Ovary (tissue), 9 donors: ENCODE data around the gene CFAP20. TPM values are rescaled to one million over a fixed set of nuclear protein-coding genes. Genes with fewer than 3 reads are reported as not detected.

Experiments
- DNase-seq, 5 donors: peaks; one replicate each; pipeline ENCODE4 v3.0.0-alpha.2; 2019 to 2020
- H3K27ac ChIP-seq, 2 donors: fragments of 200-600 bp; one replicate each; pipeline versions ENCODE4 v1.5.1 to v1.8.0; 2019 to 2022
- H3K27me3 ChIP-seq: fragments of 200-600 bp; one replicate; pipeline ENCODE4 v1.8.0; 2022
- H3K36me3 ChIP-seq: fragments of 200-600 bp; sonication (generic); one replicate; pipeline ENCODE4 v1.5.1; 2019
- H3K4me1 ChIP-seq: one replicate; pipeline ENCODE4 v1.8.1; 2013; ENCODE audit warnings: mild to moderate bottlenecking, moderate library complexity; ENCODE audit not compliant: insufficient read depth
- H3K4me3 ChIP-seq: fragments of 200-600 bp; sonication (generic); one replicate; pipeline ENCODE4 v1.5.1; 2017
- H3K9me3 ChIP-seq, 2 donors: fragments of 200-600 bp in 1 of 2; sonication (generic) in 1 of 2; one replicate each; pipeline versions ENCODE4 v1.5.1 to v1.8.1; 2013 to 2019; ENCODE audit warnings: mild to moderate bottlenecking in 1 of 2, moderate library complexity in 1 of 2
- CTCF ChIP-seq, 3 donors: fragments of 450-650 bp in 2 of 3; fragments of 200-600 bp in 1 of 3; IDR thresholded peaks; one replicate each; pipeline versions ENCODE4 v1.5.1 to v1.8.0; 2016 to 2022; ENCODE audit warnings: antibody characterized with exemption in 3 of 3, mild to moderate bottlenecking in 1 of 3
- EP300 ChIP-seq: sonication (generic); formaldehyde crosslinking; IDR thresholded peaks from one replicate; pipeline ENCODE4 v1.6.1; 2017; ENCODE audit warnings: antibody characterized with exemption
- POLR2A ChIP-seq: fragments of 450-650 bp; IDR thresholded peaks from one replicate; pipeline ENCODE4 v1.6.1; 2017; ENCODE audit warnings: antibody characterized with exemption, mild to moderate bottlenecking, moderate library complexity
- WGBS, 3 donors: extraction: QIAGEN DNeasy Blood & Tissue Kit in 1 of 3; methylation state at CpG; one replicate each; pipeline versions ENCODE4 v1.1.5 to v1.1.7; 2013 to 2017; 5-methylcytosine and 5-hydroxymethylcytosine counted together
- intact Hi-C, 4 donors: fragments of 100-400 bp; cut with DNase I; formaldehyde crosslinking; loops; one replicate each; pipeline versions ENCODE4 v1.11.0 to v1.15.1; 2022 to 2023
- polyA plus RNA-seq, 2 donors: library from polyadenylated mRNA; stranded (reverse); fragments of 200-250 nt in 1 of 2; fragments of 350-450 nt in 1 of 2; fragmentation: Illumina TruSeq in 1 of 2; extraction: RNeasy Lipid Tissue Mini Kit (QIAGEN cat#74804) in 1 of 2; gene quantifications; one replicate each; pipeline ENCODE4 v1.2.3, GENCODE V29; 2013 to 2014
- total RNA-seq, 7 donors: library from RNA; depleted of rRNA in 2 of 7; stranded (reverse); fragments of >200 nt in 2 of 7; fragmentation: NEBNext Ultra II Directional in 3 of 7; extraction: Animal tissue kit (Norgen Biotek cat#: 25700) in 3 of 7; gene quantifications; one replicate each; pipeline versions ENCODE4 v1.1.0 to v1.2.4, GENCODE V29; 2016 to 2023
- donor health status: DM: no; HTN: no; CAD: no; lungs with moderate emphysema.
- donor health status: DM: no; HTN: no; CAD: no.
- donor health status: Bipolar disorder and iron deficiency.
- donor health status: DM: yes; HTN: yes; CAD: no.
- donor health status: DM: no; HTN: no; CAD: no.
- donor health status: DM: yes; HTN: yes; CAD: no.

CFAP20 gene
- total and polyA plus RNA-seq, 9 donors = 20.5 to 44.7 (median 31.7) TPM

DNA sequence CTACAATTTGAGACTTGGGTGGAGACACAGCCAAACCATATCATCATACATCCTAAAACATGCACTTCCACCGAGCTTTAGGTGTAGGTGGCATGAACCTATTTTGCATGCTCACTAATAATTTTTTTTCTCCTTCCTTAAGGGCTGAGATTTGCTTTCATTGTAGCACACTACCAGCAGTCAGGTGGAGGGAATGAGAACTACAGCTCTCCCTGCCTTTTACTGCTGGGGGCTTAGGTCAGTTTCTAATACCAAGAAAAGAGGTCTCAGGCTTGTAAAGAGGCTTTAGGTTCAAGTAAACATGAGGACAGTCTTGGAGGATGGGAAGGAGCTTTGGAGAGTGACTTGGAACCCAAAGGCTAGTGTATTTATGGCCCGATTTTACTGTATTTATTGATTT is 22.0 kb downstream of the CFAP20 start:
- no peak for TF ChIP-seq EP300
- no peak for TF ChIP-seq POLR2A
- no peak for TF ChIP-seq CTCF (IDR thresholded peaks at IDR 0.05)
- H3K36me3 ChIP-seq = no peaks in the 10 kb centered on the region
- no peaks in the 10 kb centered on the region for H3K27me3 ChIP-seq
- H3K4me1 ChIP-seq = no peaks in the 10 kb centered on the region
- H3K4me3 ChIP-seq = no peak overlapping the region
- DNase-seq = no peak
- H3K9me3 ChIP-seq = no peaks in the 10 kb centered on the region
- no peak overlapping the region for H3K27ac ChIP-seq
- WGBS, 3 donors = 46 to 76% (median 62%) methylated on average over 2 of the region's 2 CpGs
- intact Hi-C loops = no loop called here

DNA sequence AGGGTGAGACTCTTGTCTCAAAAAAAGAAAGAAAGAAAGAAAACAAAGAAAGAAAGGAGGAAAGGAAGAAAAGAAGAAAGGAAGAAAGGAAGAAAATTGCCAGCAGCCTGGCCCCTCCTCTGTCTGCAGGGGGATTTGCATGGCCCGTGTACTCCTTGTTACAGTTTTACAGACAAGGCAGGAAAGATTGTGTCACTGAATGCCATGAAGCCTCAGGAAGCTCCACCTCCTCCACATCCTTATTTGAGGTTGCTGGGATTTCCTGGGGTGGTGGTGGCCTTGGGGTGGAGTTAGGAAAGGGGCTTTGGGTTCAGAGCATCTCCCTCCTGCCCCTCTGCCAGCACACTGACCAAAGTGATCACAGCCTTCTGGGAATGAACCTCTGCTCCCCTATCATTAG is 23.6 kb downstream of the CFAP20 start:
- Histone ChIP-seq H3K4me3 (no peak overlapping the region), H3K36me3 (no peaks in the 10 kb centered on the region), H3K9me3 (no peaks in the 10 kb centered on the region), H3K4me1 (no peaks in the 10 kb centered on the region), H3K27me3 (no peaks in the 10 kb centered on the region), H3K27ac (no peak overlapping the region)
- 0 to 8% (median 2%) methylated on average over 1 of the region's 1 CpG for WGBS, 3 donors
- intact Hi-C loops = no loop called here
- TF ChIP-seq POLR2A (no peak), EP300 (no peak), CTCF (IDR thresholded peaks at IDR 0.05) (no peak)
- no peak for DNase-seq

DNA sequence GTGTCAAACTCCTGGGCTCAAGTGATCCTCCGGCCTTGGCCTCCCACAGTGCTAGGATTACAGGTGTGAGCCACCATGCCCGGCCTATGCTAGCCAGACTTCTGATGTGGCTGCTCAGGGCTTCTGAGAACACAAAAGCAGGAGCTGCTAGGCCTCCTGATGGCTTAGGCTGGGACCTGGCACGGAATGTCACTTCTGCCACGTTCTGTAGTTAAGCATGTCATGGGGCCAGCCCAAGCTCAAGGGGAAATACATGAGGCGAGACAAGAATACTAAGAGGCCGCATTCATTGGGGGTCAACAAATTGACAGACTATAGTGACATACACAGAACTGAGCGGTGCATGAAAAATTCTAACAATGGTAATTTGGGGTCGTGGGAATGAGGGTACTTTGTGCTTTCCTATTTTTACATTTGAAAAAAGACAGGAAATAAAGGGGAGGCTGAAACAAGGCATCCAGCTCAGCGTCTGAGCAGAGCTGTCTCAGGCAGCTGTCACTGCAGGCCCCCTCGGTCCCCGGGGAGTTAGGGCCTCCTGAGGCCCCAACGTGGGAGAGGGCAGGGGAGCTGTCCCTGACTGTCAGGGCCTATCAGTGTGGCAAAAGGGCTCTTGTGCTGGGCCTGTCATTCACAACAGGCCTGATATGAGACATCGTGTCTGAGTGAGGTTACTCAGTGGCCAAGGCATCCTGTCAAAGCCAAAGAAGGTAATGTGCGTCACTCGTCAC is 26.4 kb downstream of the CFAP20 start:
- DNase-seq = no peak
- WGBS, 3 donors = 74 to 84% (median 78%) methylated on average over 15 of the region's 15 CpGs
- no peaks in the 10 kb centered on the region for H3K27me3 ChIP-seq
- intact Hi-C loops = no loop called here
- no peaks in the 10 kb centered on the region for H3K9me3 ChIP-seq
- no peak for TF ChIP-seq POLR2A
- TF ChIP-seq EP300 = no peak
- TF ChIP-seq CTCF (IDR thresholded peaks at IDR 0.05) = no peak
- no peaks in the 10 kb centered on the region for H3K36me3 ChIP-seq
- H3K4me3 ChIP-seq = no peak overlapping the region
- no peak overlapping the region for H3K27ac ChIP-seq
- H3K4me1 ChIP-seq = no peaks in the 10 kb centered on the region

- no peak for DNase-seq
- Histone ChIP-seq H3K9me3 (no peaks in the 10 kb centered on the region), H3K36me3 (no peaks in the 10 kb centered on the region), H3K4me1 (no peaks in the 10 kb centered on the region), H3K4me3 (no peak overlapping the region), H3K27ac (no peak overlapping the region), H3K27me3 (no peaks in the 10 kb centered on the region)
- 55 to 75% (median 69%) methylated on average over 6 of the region's 6 CpGs for WGBS, 3 donors
- TF ChIP-seq EP300 (no peak), POLR2A (no peak), CTCF (IDR thresholded peaks at IDR 0.05) (no peak)
- intact Hi-C loops = no loop called here
Measured at GRCh38 chr16:58099956-58100300, 29.3 kb downstream of the CFAP20 start.
